ENCODE measurements around the gene APCDD1. TPM values are rescaled to one million over a fixed set of nuclear protein-coding genes. Genes with fewer than 3 reads are reported as not detected.

Gene APCDD1
- total RNA-seq (2022; extraction: Qiagen RNA extraction) = 0.07 to 0.11 TPM (median 0.07 TPM) in 3 of 5 replicates, not detected in the others

DNA sequence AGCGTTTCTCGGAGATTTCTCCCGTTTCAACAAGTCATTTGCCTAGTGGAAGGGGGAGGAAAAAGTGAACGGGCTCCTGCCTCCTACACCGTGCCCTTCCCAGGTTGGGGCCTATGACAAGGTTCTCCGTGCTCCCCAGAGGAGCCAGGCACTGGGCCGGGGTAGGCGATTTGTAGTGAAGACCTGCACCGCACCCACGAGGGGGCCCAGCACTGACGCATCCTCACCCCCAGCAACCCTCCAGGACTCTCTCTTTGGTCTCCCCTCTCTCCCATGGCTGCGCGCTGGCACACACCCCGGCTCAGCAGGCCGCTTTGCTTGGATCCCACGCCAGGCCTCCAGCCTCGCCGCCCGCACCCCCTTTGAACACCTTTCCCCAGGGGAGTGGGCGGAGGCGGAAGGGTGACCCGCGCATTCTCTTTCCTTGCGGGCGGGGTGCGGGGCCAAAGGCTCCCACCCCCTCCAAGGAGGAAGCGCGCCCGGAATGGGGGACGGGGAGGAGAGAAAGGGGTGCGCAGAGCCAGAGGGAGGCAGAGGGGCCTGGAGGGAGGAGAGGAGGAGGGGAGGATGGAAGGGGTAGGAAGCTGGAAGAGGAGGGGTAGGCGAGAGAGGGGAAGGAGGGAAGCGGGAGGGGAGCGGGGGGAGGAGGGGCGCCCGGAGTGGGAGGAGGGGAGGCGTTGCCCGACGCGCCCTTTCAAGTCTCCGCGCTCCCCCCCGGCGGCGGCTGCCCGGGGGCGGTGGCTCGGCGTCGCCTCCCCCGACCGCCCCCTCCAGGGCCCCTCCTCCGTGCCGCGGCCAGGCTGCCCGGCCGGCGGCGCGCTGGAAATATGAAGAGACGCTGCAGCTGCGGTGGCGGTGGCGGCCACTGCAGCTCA, at the start of gene APCDD1:
Gene APCDD1, plus strand, starts transcription at position 830 of the 875 bp plus-strand sequence. CDS start 347 bp downstream, outside the sequence.

DNA sequence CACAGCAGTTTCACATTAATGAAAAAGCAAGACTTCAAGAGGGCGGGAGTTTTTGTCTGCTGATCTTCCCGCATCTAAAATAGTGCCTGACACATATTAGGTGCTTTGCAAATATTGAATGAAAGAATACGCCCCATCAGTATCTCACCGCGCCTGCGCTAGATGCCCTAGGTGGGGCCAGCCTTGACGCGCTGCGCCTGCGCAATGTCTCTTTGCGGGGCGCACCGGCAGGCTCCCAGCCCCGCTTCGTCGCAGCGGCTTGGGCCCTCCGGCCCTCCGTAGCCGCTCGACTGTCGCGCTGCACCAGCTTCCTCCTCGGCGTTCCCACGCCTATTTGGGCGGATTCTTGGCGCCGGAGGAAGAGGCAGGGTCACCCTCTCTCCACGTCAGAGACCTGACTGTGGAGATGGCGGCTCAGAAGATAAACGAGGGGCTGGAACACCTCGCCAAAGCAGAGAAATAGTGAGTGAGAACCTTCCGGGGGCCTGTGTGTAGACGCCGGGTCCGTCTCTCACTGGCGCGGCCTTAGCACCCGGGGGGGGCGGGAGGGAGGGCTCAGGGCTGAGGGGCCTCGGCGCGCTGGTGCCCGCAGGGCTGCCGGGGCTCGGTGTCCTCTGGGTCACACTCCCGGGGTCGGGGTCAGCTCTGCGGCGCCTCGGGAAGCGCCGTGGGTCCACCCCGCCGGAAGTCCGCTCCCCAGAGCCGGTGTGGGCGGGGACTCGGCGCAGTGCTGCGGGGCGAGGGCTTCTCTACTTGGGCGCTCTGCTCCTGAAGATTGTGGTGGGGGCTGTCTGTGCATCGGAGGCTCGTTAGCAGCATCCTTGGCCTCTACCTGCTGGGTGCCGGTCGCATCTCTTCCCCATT, 71.5 kb downstream of the APCDD1 start, which contains the start of gene NAPG:
Gene NAPG, plus strand, starts transcription at position 331 of the 864 bp plus-strand sequence. Its CDS starts 76 bp downstream, at position 407.

Other genes with a start within 250 kb of the APCDD1 start
- gene NAPG, start 71.4 kb downstream of the APCDD1 start, total RNA-seq (2022; extraction: Qiagen RNA extraction) = 10.6 to 13.5 TPM (median 12.4 TPM) in 5 replicates